HL-60 (cell line): ENCODE results near the gene CD3E.

Experiments
- DNase-seq, 2 experiments: peaks; one replicate each; pipeline ENCODE4 v3.0.0-alpha.2; 2010 to 2020; ENCODE audit warnings: low read depth in 1 of 2, low spot score in 1 of 2
- H3K27ac ChIP-seq: fragments of 250-450 bp; sonication (Bioruptor Pico); replicated peaks from 2 replicates; pipeline ENCODE4 v1.5.1; 2020; ENCODE audit warnings: mild to moderate bottlenecking, moderate library complexity
- H3K27me3 ChIP-seq: fragments of 250-450 bp; sonication (Bioruptor Pico); 2 replicates; pipeline ENCODE4 v1.5.1; 2021; ENCODE audit warnings: mild to moderate bottlenecking, moderate library complexity; ENCODE audit not compliant: insufficient read depth, poor library complexity, severe bottlenecking
- H3K4me3 ChIP-seq: replicated peaks from 2 replicates; pipeline ENCODE4 v1.5.1; 2011; ENCODE audit warnings: mild to moderate bottlenecking, control low read depth, low read length; ENCODE audit not compliant: insufficient read depth
- GABPA ChIP-seq: IDR thresholded peaks from 2 replicates; pipeline ENCODE4 v1.6.1; 2012; ENCODE audit warnings: low read depth
- POLR2AphosphoS5 ChIP-seq: IDR thresholded peaks from 2 replicates; pipeline ENCODE4 v1.6.1; 2012; ENCODE audit warnings: low read depth
- SPI1 ChIP-seq: IDR thresholded peaks from 2 replicates; pipeline ENCODE4 v1.6.1; 2012; ENCODE audit warnings: low read depth, mild to moderate bottlenecking, borderline replicate concordance
- TF ChIP-seq, protein P1 (sequence below): IDR thresholded peaks from 2 replicates; pipeline ENCODE4 v1.6.1; 2012; ENCODE audit warnings: low read depth; ENCODE audit not compliant: insufficient replicate concordance
- TF ChIP-seq, protein P2 (sequence below): IDR thresholded peaks from one replicate; pipeline ENCODE4 v1.5.1; 2011; ENCODE audit warnings: low read length, control low read depth, inconsistent platforms; ENCODE audit not compliant: insufficient read depth

Gene CD3E

DNA sequence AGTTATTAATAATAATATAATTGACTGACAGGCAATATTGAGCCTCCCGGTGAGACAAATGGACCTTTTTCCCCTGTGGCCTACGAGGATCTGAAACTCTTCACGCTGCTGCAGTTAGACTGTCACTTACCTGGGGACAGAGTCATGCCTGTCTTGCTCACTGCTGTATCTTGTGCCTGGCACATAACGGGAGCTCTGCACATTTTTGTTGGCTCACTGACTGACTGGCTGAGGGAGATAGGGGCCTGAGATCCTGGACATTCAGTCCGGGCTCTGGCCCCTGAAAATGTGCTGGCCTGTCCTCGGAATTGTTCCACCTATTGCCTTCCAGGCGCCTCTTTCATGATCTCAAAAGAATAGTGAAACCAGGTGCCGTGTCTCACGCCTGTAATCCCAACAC, 38.7 kb downstream of the CD3E start:
- no peaks in the 10 kb centered on the region for H3K27me3 ChIP-seq

DNA sequence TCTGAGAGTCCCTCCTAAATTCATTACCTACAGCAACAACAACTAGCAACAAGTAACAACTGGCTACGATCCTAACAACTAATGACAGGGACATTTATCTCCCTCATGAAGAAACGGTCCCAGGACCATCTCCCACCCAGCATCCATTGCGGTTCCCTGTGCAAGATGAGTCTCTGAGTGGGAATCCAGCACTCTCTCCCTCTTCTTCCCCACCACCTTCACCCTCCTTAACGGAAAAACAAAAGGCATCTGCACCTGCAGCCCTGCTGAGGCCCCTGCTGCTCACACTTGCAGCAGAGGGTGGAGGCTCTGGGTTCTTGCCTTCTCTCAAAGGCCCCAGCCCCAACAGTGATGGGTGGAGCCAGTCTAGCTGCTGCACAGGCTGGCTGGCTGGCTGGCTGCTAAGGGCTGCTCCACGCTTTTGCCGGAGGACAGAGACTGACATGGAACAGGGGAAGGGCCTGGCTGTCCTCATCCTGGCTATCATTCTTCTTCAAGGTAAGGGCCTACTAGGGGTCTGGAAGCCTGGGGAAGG, 39.5 kb downstream of the CD3E start, which contains the start of gene CD3G:
Gene CD3G, plus strand, starts transcription at position 364 of the 535 bp plus-strand sequence. Its CDS starts 80 bp downstream, at position 444.
- TF ChIP-seq POLR2AphosphoS5 (no peak), SPI1 (no peak), GABPA (no peak)
- TF ChIP-seq, protein P1, sequence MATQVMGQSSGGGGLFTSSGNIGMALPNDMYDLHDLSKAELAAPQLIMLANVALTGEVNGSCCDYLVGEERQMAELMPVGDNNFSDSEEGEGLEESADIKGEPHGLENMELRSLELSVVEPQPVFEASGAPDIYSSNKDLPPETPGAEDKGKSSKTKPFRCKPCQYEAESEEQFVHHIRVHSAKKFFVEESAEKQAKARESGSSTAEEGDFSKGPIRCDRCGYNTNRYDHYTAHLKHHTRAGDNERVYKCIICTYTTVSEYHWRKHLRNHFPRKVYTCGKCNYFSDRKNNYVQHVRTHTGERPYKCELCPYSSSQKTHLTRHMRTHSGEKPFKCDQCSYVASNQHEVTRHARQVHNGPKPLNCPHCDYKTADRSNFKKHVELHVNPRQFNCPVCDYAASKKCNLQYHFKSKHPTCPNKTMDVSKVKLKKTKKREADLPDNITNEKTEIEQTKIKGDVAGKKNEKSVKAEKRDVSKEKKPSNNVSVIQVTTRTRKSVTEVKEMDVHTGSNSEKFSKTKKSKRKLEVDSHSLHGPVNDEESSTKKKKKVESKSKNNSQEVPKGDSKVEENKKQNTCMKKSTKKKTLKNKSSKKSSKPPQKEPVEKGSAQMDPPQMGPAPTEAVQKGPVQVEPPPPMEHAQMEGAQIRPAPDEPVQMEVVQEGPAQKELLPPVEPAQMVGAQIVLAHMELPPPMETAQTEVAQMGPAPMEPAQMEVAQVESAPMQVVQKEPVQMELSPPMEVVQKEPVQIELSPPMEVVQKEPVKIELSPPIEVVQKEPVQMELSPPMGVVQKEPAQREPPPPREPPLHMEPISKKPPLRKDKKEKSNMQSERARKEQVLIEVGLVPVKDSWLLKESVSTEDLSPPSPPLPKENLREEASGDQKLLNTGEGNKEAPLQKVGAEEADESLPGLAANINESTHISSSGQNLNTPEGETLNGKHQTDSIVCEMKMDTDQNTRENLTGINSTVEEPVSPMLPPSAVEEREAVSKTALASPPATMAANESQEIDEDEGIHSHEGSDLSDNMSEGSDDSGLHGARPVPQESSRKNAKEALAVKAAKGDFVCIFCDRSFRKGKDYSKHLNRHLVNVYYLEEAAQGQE: no peak
- TF ChIP-seq, protein P2, sequence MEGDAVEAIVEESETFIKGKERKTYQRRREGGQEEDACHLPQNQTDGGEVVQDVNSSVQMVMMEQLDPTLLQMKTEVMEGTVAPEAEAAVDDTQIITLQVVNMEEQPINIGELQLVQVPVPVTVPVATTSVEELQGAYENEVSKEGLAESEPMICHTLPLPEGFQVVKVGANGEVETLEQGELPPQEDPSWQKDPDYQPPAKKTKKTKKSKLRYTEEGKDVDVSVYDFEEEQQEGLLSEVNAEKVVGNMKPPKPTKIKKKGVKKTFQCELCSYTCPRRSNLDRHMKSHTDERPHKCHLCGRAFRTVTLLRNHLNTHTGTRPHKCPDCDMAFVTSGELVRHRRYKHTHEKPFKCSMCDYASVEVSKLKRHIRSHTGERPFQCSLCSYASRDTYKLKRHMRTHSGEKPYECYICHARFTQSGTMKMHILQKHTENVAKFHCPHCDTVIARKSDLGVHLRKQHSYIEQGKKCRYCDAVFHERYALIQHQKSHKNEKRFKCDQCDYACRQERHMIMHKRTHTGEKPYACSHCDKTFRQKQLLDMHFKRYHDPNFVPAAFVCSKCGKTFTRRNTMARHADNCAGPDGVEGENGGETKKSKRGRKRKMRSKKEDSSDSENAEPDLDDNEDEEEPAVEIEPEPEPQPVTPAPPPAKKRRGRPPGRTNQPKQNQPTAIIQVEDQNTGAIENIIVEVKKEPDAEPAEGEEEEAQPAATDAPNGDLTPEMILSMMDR: no peak
- no peaks in the 10 kb centered on the region for H3K27me3 ChIP-seq
- no peak within 1 kb of the TSS for H3K27ac ChIP-seq
- no peak within 1 kb of the TSS for H3K4me3 ChIP-seq
- DNase-seq: no peak

More for the DNA sequence above, 38.7 kb downstream of the CD3E start:
- TF ChIP-seq POLR2AphosphoS5 (no peak), GABPA (no peak), SPI1 (no peak)
- TF ChIP-seq, protein P1: no peak
- TF ChIP-seq, protein P2: no peak
- H3K27ac ChIP-seq: no peak overlapping the region
- no peak overlapping the region for H3K4me3 ChIP-seq
- DNase-seq: no peak

DNA sequence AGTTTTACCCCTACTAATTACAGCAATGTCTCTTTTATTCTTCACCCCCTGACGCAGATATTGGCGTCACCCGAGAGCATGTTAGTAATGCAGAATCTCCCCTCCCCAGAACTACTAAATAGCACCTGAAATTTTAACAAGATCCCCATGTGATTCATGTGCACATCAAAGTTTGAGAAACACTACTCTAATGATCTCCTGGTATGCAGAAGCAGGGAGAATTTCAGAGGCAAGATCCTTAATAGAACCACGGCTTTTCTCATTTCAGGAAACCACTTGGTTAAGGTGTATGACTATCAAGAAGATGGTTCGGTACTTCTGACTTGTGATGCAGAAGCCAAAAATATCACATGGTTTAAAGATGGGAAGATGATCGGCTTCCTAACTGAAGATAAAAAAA, 44.9 kb downstream of the CD3E start:
- no peak for DNase-seq
- Histone ChIP-seq H3K4me3 (no peak overlapping the region), H3K27me3 (no peaks in the 10 kb centered on the region), H3K27ac (no peak overlapping the region)
- TF ChIP-seq GABPA: no peak
- TF ChIP-seq SPI1: no peak

DNA sequence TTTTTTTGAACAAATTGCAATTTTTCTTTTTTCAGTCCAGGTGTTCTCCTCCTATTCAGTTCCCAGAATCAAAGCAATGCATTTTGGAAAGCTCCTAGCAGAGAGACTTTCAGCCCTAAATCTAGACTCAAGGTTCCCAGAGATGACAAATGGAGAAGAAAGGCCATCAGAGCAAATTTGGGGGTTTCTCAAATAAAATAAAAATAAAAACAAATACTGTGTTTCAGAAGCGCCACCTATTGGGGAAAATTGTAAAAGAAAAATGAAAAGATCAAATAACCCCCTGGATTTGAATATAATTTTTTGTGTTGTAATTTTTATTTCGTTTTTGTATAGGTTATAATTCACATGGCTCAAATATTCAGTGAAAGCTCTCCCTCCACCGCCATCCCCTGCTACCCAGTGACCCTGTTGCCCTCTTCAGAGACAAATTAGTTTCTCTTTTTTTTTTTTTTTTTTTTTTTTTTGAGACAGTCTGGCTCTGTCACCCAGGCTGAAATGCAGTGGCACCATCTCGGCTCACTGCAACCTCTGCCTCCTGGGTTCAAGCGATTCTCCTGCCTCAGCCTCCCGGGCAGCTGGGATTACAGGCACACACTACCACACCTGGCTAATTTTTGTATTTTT, 48.7 kb downstream of the CD3E start:
- no peak overlapping the region for H3K4me3 ChIP-seq
- DNase-seq: no peak
- no peak overlapping the region for H3K27ac ChIP-seq
- H3K27me3 ChIP-seq: no peaks in the 10 kb centered on the region
- TF ChIP-seq, protein P1: no peak
- no peak for TF ChIP-seq GABPA
- TF ChIP-seq, protein P2: peak; percentile 11
